NCI-H345 (cell line): ENCODE data around the gene OR5K4.
A peak's percentile ranks its signal among the peaks of the same experiment; 100 is the strongest.

Experiments used
- DNase-seq: peaks from one replicate; lab custom pipeline; 2025; lab: John Stamatoyannopoulos, UW

OR5K4 gene

GRCh38 chr3:98353554-98353953 lies at the start of gene OR5K4:
Gene OR5K4 (plus strand): TSS chr3:98353854. CDS start chr3:98353854, 0 bp downstream.
- DNase-seq = no peak

GRCh38 chr3:98322101-98322500 lies 31.6 kb upstream of the OR5K4 start:
- DNase-seq = no peak

GRCh38 chr3:98322686-98323085 lies 31.0 kb upstream of the OR5K4 start:
- DNase-seq = no peak

- DNase-seq = no peak
These were observed 30.2 kb upstream of the OR5K4 start for GRCh38 chr3:98323425-98323824.

- DNase-seq = no peak
These were observed 28.6 kb upstream of the OR5K4 start for GRCh38 chr3:98325055-98325454.

- no peak for DNase-seq
These were observed 27.4 kb upstream of the OR5K4 start for GRCh38 chr3:98326105-98326893.

- DNase-seq = no peak
These were observed 26.7 kb upstream of the OR5K4 start for GRCh38 chr3:98326945-98327344.

- no peak for DNase-seq
These were observed 24.7 kb upstream of the OR5K4 start for GRCh38 chr3:98328933-98329332.

GRCh38 chr3:98329392-98330124 lies 24.1 kb upstream of the OR5K4 start:
- peak; percentile 23 for DNase-seq

- DNase-seq = no peak
These were observed 22.3 kb upstream of the OR5K4 start for GRCh38 chr3:98331329-98331728.

- no peak for DNase-seq
These were observed 19.6 kb upstream of the OR5K4 start for GRCh38 chr3:98333989-98334606.

- DNase-seq = no peak
These were observed 14.6 kb upstream of the OR5K4 start for GRCh38 chr3:98339031-98339430.

GRCh38 chr3:98341758-98342157 lies 11.9 kb upstream of the OR5K4 start:
- no peak for DNase-seq

GRCh38 chr3:98343647-98344507 lies 9.8 kb upstream of the OR5K4 start:
- DNase-seq = no peak

GRCh38 chr3:98350082-98350481 lies 3.6 kb upstream of the OR5K4 start:
- DNase-seq = no peak

GRCh38 chr3:98359250-98359649 lies 5.6 kb downstream of the OR5K4 start:
- DNase-seq = no peak

- no peak for DNase-seq
These were observed 6.5 kb downstream of the OR5K4 start for GRCh38 chr3:98359993-98360675.

GRCh38 chr3:98360681-98361080 lies 7.0 kb downstream of the OR5K4 start:
- no peak for DNase-seq

GRCh38 chr3:98361289-98361688 lies 7.6 kb downstream of the OR5K4 start:
- no peak for DNase-seq

GRCh38 chr3:98367464-98368246 lies 14.0 kb downstream of the OR5K4 start:
- DNase-seq = no peak

GRCh38 chr3:98371186-98371585 lies 17.5 kb downstream of the OR5K4 start:
- no peak for DNase-seq
